ENCODE data around the gene HOXD12. TPM values are rescaled to one million over a fixed set of nuclear protein-coding genes. Genes with fewer than 3 reads are reported as not detected.

Gene HOXD12
- total and polyA plus RNA-seq, 7 donors = not detected

DNA sequence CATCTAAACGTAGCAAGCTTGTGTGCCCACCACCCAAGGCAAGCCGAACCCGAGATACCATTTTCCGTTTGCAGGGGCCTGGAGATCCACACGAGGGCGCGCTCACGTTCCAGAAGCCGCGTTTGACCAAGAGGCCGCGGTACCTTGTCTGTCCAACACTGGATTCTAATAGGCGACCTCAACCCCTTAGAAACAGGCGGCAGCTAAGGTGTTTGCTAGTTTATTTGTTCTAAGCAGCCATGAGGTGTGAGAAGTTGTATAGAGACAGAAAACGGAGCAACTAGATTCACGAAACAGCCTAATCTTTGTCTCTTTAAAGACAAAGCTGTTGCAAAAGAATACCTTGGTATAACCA lies 11.7 kb downstream of the HOXD12 start:
- TF ChIP-seq, protein P1, sequence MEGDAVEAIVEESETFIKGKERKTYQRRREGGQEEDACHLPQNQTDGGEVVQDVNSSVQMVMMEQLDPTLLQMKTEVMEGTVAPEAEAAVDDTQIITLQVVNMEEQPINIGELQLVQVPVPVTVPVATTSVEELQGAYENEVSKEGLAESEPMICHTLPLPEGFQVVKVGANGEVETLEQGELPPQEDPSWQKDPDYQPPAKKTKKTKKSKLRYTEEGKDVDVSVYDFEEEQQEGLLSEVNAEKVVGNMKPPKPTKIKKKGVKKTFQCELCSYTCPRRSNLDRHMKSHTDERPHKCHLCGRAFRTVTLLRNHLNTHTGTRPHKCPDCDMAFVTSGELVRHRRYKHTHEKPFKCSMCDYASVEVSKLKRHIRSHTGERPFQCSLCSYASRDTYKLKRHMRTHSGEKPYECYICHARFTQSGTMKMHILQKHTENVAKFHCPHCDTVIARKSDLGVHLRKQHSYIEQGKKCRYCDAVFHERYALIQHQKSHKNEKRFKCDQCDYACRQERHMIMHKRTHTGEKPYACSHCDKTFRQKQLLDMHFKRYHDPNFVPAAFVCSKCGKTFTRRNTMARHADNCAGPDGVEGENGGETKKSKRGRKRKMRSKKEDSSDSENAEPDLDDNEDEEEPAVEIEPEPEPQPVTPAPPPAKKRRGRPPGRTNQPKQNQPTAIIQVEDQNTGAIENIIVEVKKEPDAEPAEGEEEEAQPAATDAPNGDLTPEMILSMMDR (IDR thresholded peaks at IDR 0.05) = peak; percentile 60
- no peaks in the 10 kb centered on the region for H3K36me3 ChIP-seq (ENCODE audit: insufficient read depth in 1 of 2, low read depth in 1 of 2)
- H3K4me3 ChIP-seq = no peak overlapping the region
- WGBS, 3 donors = 4% methylated on average over 16 of the region's 16 CpGs
- H3K27ac ChIP-seq = no peak overlapping the region
- peaks cover 5% of the 10 kb centered on the region for H3K4me1 ChIP-seq
- DNase-seq = no peak
- peaks cover 2 to 99% (median 64%) of the 10 kb centered on the region in 3 donors for H3K27me3 ChIP-seq (ENCODE audit: insufficient read depth in 3 of 3, low read length in 2 of 3)
- H3K9me3 ChIP-seq = no peaks in the 10 kb centered on the region
- intact Hi-C loops (cut with DNase I) = loop anchor here in 1 of 2 donors (5.0 kb wide), 1 partner anchor 34 kb away; no protein-coding TSS in a partner anchor
- peak in 3 of 4 donors; percentile 36 to 54 (median 43) for ATAC-seq

DNA sequence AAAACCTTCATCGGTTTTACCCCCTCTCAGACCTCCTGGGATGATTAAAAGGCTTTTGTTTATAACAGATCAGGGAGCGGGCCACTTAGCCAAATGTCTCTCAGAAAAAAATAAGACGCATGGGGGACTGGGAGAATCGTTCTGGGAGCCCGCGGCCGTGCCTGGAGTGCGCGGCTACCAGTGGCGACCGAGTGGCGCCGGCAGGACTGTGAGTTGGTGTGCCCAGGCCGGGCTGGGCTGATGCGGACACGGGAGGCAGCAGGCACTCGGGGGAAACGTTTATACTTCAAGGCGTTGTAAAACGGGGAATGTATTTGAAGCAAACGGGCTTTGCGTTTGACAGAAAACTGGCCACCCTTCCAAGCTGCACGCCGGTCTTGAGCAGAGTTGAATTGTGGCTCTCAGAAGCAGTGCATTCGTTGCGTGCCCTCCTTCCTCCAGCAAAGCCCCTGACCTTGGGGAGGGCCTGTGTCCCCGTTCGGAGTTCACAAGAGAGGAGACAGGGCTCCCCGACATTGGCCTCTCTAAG lies 12.3 kb downstream of the HOXD12 start:
- H3K9me3 ChIP-seq = no peaks in the 10 kb centered on the region
- ATAC-seq (no peak), DNase-seq (no peak)
- TF ChIP-seq, protein P1 (IDR thresholded peaks at IDR 0.05) = no peak
- H3K4me1 ChIP-seq = peaks cover 6% of the 10 kb centered on the region
- no peaks in the 10 kb centered on the region for H3K36me3 ChIP-seq (ENCODE audit: insufficient read depth in 1 of 2, low read depth in 1 of 2)
- H3K4me3 ChIP-seq = no peak overlapping the region
- WGBS, 3 donors = 10 to 13% (median 12%) methylated on average over 29 of the region's 29 CpGs
- H3K27ac ChIP-seq = no peak overlapping the region
- intact Hi-C loops (cut with DNase I) = loop anchor here in 1 of 2 donors (5.0 kb wide), 1 partner anchor 35 kb away; no protein-coding TSS in a partner anchor
- peaks cover 4 to 99% (median 66%) of the 10 kb centered on the region in 3 donors for H3K27me3 ChIP-seq (ENCODE audit: insufficient read depth in 3 of 3, low read length in 2 of 3)

DNA sequence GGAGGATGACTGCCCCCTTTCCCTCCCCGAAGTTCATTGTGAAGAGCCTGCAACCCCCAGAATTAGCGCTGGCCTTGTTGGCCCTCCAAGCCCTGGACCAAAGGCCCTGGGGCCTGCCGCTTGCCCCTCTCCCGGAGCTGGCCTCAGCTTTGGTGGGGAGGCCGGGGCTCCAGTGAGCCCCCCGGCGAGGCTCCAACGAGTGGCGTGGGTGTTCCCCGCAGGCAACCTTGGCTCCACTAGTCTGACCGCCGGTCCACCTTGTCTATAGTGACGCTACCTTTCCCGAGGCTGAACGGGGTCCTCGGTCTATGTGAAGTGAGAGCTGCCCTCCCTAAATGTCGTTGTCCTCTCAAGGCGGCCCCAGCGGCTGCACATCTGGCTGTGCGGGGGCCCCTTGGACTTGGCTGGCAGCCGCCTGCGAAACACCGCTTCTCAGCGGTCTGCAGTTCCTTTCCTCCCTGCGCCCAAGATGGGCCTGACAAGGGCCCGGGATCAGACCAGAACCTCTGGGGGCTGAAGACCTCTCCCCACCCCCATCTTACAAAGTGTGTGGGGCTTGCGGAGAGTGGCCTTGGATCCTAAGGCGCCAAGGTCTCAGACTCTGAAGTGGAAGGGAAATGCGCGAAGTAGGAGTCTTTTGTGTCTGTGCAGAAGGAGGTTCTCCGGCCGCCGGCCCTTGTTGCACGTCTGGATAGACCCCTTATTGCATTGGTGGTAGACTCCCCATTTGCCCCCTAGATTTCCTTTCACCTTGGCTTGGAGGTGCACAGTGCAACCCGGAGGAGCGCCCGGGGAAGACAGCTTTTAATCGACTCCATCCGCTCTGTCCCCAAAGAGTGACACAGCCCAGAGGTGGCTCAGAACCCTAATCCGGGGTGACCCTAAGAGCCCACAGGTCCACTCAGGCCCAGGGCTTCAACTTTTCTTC lies 13.0 kb downstream of the HOXD12 start:
- Histone ChIP-seq H3K4me1 (peaks cover 2% of the 10 kb centered on the region), H3K27me3 (ENCODE audit: insufficient read depth in 3 of 3, low read length in 2 of 3) (peaks cover 4 to 100% (median 68%) of the 10 kb centered on the region in 3 donors), H3K9me3 (no peaks in the 10 kb centered on the region), H3K36me3 (ENCODE audit: insufficient read depth in 1 of 2, low read depth in 1 of 2) (no peaks in the 10 kb centered on the region), H3K27ac (no peak overlapping the region), H3K4me3 (no peak overlapping the region)
- no peak for ATAC-seq
- 29 to 30% (median 29%) methylated on average over 39 to 40 of the region's 40 CpGs for WGBS, 3 donors
- intact Hi-C loops (cut with DNase I) = loop anchor here in 1 of 2 donors (5.0 kb wide), 1 partner anchor 35 kb away; no protein-coding TSS in a partner anchor
- TF ChIP-seq, protein P1 (IDR thresholded peaks at IDR 0.05) = no peak
- no peak for DNase-seq

DNA sequence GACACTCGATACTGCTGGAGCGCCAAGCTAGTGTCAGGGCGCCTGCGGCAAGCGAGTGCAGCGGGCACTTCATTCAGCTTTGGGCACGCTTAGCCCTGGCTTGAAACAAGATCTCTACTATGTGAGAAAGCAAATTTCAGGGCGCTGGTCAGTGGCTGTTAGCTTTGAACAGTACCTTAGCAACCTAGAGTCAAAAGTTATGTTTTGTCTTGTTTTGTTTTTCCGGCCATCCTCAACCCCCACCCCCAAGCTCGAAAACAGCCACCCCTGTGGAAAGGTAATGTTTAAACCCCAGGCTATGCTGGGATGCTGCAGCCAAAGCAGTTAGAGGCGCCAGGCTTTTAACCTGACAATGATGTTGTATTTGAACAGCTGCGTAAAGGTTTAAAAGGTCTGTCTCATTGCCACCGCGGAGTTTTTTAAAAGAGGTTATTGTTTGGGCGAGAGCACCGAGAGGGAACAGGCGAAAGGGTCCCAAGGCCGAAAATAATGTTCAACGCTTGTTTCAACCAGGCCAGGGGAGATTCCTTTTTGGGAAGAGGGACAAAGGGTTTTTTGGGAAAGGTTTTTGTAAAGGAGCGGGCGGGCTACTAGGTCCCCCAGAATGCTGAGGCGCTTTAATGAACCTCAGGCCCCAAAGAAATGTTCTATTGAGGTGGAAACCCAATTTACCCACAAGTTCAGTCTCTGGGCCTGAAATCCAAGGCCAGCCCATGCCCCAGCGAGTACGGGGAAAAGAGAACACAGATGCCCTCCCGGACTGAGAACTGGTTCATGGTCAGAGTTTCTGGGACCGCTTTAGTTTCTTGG lies 14.7 kb downstream of the HOXD12 start:
- DNase-seq (no peak), ATAC-seq (no peak)
- no peak overlapping the region for H3K4me3 ChIP-seq
- peaks cover 2% of the 10 kb centered on the region for H3K4me1 ChIP-seq
- 43 to 51% (median 46%) methylated on average over 26 of the region's 26 CpGs for WGBS, 3 donors
- H3K27ac ChIP-seq = no peak overlapping the region
- no peaks in the 10 kb centered on the region for H3K36me3 ChIP-seq (ENCODE audit: insufficient read depth in 1 of 2, low read depth in 1 of 2)
- TF ChIP-seq, protein P1 (IDR thresholded peaks at IDR 0.05) = no peak
- H3K9me3 ChIP-seq = no peaks in the 10 kb centered on the region
- peaks cover 4 to 100% (median 65%) of the 10 kb centered on the region in 3 donors for H3K27me3 ChIP-seq (ENCODE audit: insufficient read depth in 3 of 3, low read length in 2 of 3)
- intact Hi-C loops (cut with DNase I) = loop anchor here in 1 of 2 donors (5.0 kb wide), 1 partner anchor 37 kb away; no protein-coding TSS in a partner anchor
